Urinary bladder (tissue), 4 donors: ENCODE results near the gene FAM153A. TPM values are rescaled to one million over a fixed set of nuclear protein-coding genes. Genes with fewer than 3 reads are reported as not detected.
"Not testable (repeated sequence)": the region's sequence is repeated elsewhere in the genome, so short reads cannot be mapped to it uniquely, and the experiment has no call there.

Experiments
- DNase-seq: peaks from one replicate; pipeline ENCODE4 v3.0.0-alpha.2; 2015; ENCODE audit errors: extremely low spot score
- H3K27ac ChIP-seq: one replicate; pipeline ENCODE4 v1.5.1; 2013; ENCODE audit warnings: low read depth, mild to moderate bottlenecking, moderate library complexity
- H3K36me3 ChIP-seq: one replicate; pipeline ENCODE4 v1.6.1; 2013; ENCODE audit warnings: mild to moderate bottlenecking, moderate library complexity; ENCODE audit not compliant: insufficient read depth
- H3K4me1 ChIP-seq: one replicate; pipeline ENCODE4 v1.6.1; 2013; ENCODE audit warnings: mild to moderate bottlenecking, moderate library complexity; ENCODE audit not compliant: insufficient read depth
- H3K4me3 ChIP-seq: one replicate; pipeline ENCODE4 v1.5.1; 2013; ENCODE audit warnings: low read depth, low read length
- WGBS: extraction: QIAGEN DNeasy Blood & Tissue Kit; methylation state at CpG from one replicate; pipeline ENCODE4 v1.1.7; 2013; 5-methylcytosine and 5-hydroxymethylcytosine counted together
- polyA plus RNA-seq: library from polyadenylated mRNA; stranded (reverse); fragments of 200-250 nt; gene quantifications from one replicate; pipeline ENCODE4 v1.2.3, GENCODE V29; 2013
- total RNA-seq: library from RNA; depleted of rRNA; stranded (reverse); fragments of >200 nt; gene quantifications from one replicate; pipeline ENCODE4 v1.2.3, GENCODE V29; 2014
- donor health status: healthy with polysubstance abuse.
- donor health status: healthy.

The FAM153A gene
- total and polyA plus RNA-seq, 2 donors, result 0.66 TPM; not detected in 1

- not testable (repeated sequence) for DNase-seq, H3K4me3 ChIP-seq, H3K4me1 ChIP-seq, H3K27ac ChIP-seq, H3K36me3 ChIP-seq
- 93% methylated on average over 10 of the region's 12 CpGs for WGBS
These were observed 87.3 kb downstream of the FAM153A start for GRCh38 chr5:177695356-177695930.

GRCh38 chr5:177694518-177694835 lies 88.2 kb downstream of the FAM153A start:
- not testable (repeated sequence) for H3K4me1 ChIP-seq, H3K36me3 ChIP-seq, H3K27ac ChIP-seq, DNase-seq, H3K4me3 ChIP-seq
- WGBS, result no CpG with 5 or more reads among the region's 2 CpGs

GRCh38 chr5:177693671-177694517 lies 88.8 kb downstream of the FAM153A start:
- WGBS, result 81% methylated on average over 7 of the region's 8 CpGs

GRCh38 chr5:177692969-177693368 lies 89.7 kb downstream of the FAM153A start:
- H3K4me1 ChIP-seq, H3K27ac ChIP-seq, H3K4me3 ChIP-seq, DNase-seq, H3K36me3 ChIP-seq: not testable (repeated sequence)
- 52% methylated on average over 3 of the region's 7 CpGs for WGBS

More at GRCh38 chr5:177693671-177694517, 88.8 kb downstream of the FAM153A start:
- not testable (repeated sequence) for H3K36me3 ChIP-seq, DNase-seq, H3K27ac ChIP-seq, H3K4me1 ChIP-seq, H3K4me3 ChIP-seq

GRCh38 chr5:177692507-177692906 lies 90.2 kb downstream of the FAM153A start:
- WGBS, result 5% methylated on average over 1 of the region's 1 CpG
- not testable (repeated sequence) for H3K27ac ChIP-seq, H3K36me3 ChIP-seq, H3K4me1 ChIP-seq, H3K4me3 ChIP-seq, DNase-seq

GRCh38 chr5:177689011-177689610 lies 93.6 kb downstream of the FAM153A start:
- H3K36me3 ChIP-seq, H3K4me3 ChIP-seq, DNase-seq, H3K4me1 ChIP-seq, H3K27ac ChIP-seq: not testable (repeated sequence)
- WGBS, result 82% methylated on average over 11 of the region's 12 CpGs

- H3K27ac ChIP-seq, H3K4me1 ChIP-seq, DNase-seq, H3K36me3 ChIP-seq, H3K4me3 ChIP-seq: not testable (repeated sequence)
- WGBS, result 96% methylated on average over 17 of the region's 32 CpGs
These were observed 94.6 kb downstream of the FAM153A start for GRCh38 chr5:177688091-177688490.

GRCh38 chr5:177681920-177682319 lies 100.8 kb downstream of the FAM153A start:
- not testable (repeated sequence) for H3K27ac ChIP-seq, H3K36me3 ChIP-seq, H3K4me1 ChIP-seq, H3K4me3 ChIP-seq, DNase-seq
- 45% methylated on average over 1 of the region's 1 CpG for WGBS

Other genes starting within 250 kb of the FAM153A start
- 22.8 TPM for gene FAM193B, start 228.3 kb downstream of the FAM153A start, total RNA-seq
- gene FAM193B, start 228.3 kb downstream of the FAM153A start, polyA plus RNA-seq, result 66.7 TPM
- gene TMED9, start 190.7 kb downstream of the FAM153A start, total RNA-seq, result 50.9 TPM
- gene TMED9, start 190.7 kb downstream of the FAM153A start, polyA plus RNA-seq, result 136 TPM
- gene B4GALT7, start 182.8 kb downstream of the FAM153A start, total RNA-seq, result 14.3 TPM
- gene B4GALT7, start 182.8 kb downstream of the FAM153A start, polyA plus RNA-seq, result 29.4 TPM
- not detected for gene PROP1, start 213.3 kb upstream of the FAM153A start, total RNA-seq
- not detected for gene PROP1, start 213.3 kb upstream of the FAM153A start, polyA plus RNA-seq